HuH-7.5 (cell line): ENCODE results near the gene NUP210.

Experiments used
- DNase-seq: peaks from one replicate; pipeline ENCODE4 v3.0.0; 2011; ENCODE audit warnings: low spot score

NUP210 gene

DNA sequence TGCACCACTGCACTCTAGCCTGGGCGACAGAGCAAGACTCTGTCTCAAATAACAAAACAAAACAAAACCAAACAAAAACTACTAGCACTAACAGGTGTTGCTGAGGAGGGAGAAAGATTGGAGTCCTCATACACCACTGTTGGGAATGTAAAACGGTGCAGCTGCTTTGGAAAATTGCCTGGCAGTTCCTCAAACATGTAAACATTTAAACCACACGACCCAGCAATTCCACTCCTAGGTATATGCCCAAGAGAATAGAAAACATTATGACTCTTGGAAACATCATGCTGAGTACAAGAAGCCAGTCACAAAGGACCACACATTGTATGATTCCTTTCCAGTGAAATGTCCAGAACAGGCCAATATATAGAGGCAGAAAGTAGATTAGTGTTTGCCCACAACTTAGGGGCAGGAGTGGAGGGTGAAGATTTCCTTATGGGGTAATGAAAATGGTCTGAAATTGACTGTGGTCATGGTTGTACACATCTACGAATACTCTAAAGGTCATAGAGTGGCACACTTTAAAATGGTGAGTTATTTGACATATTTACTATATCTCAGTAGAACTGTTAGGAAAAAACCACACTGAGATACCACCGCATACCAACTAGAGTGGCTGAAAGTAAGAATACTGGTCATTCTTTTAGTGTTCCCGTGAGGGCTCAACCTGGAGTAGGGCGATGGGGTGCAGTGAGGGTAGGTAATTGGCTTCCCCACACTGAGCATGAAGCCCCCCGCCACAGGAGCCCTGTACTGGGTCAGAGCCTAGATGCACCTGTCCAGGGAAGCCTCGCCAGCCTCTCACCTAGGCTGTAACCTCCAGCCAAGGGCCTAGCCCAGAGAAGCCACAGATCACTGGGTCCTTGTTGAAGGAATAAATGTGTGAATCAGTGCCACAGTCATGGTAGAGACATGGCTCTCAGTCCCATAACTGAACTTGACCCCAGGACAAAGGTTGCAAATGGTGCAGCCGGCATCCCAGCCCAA, 131.1 kb downstream of the NUP210 start:
- DNase-seq, result no peak

DNA sequence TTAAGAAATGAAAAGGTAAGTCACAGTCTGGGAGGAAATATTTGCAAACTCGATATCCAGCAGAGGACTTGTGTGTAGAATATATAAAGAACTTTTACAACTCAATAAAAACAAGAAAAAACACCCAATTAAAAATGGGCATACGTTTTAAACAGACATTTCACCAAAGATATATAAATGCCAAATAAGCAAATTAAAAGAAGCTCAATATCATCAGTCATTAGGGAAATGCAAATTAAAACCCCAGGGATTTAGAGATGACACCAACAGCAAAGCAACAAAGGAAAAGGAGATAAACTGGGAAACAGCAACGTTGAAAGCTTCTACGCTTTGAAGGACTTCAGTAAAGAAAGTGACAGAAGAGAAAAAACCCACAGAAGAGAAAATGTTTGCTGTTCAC, 132.3 kb downstream of the NUP210 start:
- DNase-seq, result no peak

DNA sequence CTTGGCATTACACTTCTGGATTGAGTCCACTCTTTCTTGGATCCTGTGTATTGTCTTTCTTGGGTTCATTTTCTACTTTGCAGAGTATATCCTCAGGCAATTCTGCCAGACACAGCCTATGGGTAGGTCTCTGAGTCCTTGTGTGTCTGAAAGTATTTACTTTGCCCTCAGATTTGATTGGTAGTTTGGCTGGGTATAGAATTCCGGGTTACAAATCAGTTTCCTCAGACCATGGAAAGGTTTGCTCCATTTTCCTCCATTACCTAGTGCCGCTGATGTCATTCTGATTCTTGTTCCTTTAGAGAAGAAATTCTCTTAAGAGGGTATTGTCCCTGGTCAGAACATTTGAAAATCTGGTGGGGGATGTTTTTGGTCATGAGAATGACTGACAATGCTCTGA, 133.2 kb downstream of the NUP210 start:
- DNase-seq, result no peak

DNA sequence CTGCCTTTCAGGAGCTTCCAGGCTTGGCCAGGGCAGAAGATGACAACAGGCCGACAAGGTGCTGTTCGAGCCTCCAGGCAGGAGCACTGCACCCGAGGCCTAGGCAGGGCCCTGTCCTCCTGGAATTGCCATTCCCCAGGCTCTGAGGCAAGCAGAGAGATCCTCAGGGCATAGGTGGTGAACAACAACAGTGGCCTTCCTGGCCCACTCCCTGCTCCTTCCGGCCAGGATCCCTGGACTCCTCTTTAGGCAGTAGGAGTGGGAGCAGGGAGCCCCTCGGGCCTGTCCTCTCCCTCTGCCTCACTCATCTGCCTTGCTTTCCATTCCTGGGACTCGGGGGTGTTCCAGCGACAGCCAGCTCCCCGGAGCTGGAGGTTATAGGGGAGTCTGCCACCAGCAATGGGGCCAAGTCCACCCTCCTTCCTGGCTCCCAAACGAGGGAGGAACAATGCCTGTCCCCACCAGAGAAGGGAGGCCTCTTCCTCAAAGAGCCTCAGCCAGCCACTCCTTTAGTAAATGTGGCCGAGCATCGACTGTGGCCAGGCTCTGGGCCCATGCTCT, 135.0 kb downstream of the NUP210 start:
- no peak for DNase-seq

DNA sequence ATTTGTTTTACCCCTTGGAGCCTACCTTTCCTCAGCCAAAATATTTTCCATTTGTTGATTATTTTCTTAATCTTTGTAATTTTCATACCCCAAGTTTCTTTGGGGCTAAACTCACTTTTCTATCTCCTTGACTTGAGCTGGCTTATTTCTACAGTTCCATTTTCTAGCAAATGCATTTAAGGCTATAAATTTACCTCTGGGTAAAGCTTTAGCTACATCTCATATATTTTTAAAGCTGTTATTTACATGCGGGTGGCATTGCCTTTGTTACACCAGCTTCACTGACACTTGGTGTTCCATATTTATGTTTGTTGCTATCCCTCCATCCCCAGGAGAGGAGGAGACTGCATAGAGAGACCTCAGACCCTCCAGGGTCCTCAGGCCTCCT, 136.3 kb downstream of the NUP210 start:
- DNase-seq, result no peak

DNA sequence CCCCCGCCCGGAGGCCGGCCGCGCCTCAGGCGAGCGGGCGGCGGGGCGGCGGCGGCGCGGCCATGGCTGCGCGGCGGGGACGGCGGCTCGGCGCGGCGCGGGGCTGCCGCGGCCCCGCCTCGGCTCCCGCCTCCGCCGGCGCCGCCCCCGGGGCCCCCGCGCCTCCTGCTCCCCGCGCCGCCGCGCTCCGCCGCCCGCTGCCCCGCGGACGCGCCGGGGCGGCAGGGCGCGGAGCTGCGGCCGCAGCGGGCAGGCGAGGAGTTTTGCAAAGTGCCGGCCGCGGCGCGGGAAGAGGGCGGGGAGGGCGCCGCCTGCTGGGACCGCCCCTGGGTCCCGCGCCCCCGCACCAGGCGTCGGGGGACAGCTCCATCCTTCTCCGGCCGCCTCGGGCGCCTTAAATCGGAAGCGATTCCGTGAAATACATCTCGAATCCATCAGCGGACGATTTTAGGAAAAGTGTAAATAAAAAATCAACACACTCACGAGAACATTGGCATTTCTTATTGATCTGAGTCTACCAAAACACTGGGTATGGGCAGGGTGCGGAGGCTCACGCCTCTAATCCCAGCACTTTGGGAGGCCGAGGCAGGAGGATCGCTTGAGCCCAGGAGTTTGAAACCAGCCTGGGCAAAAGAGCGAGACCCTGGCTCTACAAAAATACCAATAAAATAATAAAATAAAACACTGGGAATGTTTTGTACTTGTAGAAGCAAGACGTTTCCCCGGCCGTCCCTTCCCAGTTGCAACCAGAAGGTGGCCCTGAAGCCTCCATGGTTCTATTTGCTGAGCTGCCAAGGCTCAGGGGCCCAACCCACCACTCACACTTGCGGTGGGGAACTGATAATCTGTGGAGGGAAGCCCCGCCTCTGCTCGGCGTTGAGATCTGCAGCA, 136.9 kb downstream of the NUP210 start:
- DNase-seq, result peak; percentile 94

DNA sequence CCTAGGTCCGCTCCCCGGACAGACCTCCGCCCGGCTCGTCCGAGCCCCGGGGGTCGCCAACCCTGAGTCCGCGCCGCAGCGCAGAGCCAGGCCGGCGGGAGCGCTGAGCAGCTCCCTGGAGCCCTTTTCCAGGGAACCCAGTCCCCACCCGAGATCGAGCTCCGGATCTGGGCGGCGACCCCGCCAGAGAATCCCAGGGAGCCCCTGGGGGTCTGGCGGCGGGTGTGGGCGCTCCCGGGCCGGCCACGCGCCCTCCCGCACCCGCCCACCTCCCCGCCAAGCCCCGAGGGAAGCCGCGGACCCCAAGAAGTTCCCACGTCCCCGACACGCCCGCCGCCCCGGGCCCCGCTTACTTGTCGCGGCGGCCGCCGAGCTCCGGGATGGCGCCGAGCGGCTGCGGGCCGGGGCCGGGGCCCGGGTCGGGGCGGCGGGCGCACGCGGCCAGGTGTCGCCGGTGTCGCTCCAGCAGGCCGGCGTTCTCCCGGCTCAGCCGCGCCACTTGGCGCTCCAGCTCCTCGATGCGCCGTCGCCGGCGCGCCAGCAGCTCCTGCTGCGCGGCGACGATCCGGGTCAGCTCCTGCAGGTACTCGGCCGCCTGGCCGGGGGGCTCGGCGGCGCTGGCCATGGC, 137.7 kb downstream of the NUP210 start:
- DNase-seq, result peak; percentile 78

DNA sequence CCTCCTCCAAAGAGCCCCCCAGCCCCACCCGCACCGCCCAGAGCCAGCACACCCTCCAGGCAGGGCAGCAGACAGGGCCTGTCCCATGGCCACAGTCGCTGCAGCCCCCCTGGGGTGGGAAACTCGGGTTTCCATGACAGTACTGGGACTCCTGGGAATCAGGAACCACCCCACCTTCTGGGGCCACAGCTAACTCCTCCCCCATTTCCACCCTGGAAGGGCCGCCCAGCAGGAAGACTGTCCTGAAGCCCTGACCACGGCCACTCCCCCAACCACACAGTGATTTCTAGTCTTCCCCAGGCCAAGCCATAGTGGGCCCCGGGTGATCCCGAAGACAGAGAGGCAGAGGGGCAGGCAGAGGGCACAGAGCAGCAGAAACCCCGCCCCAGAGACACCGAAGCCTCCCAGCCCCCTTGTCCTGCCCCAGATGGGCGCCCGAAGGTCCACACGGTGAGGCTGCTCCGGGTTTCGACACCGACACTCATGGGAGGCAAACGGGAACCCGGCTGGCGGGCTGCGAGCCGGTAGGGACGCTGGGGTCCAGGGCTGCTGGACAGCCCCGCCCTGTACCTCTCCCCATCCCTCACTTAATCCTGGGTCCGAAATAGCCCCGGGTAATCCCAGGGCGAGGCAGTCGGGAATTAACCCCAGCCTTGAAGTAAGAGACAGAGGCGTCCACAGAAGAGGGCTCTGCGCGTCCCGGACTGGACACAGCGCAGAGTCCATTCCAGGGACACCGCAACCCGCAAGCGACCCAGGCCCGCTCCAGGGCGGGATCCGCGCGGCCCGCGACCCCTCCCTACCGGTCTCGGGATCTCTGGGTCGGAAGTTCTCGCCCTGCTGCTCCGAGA, 138.4 kb downstream of the NUP210 start:
- DNase-seq, result peak; percentile 97

DNA sequence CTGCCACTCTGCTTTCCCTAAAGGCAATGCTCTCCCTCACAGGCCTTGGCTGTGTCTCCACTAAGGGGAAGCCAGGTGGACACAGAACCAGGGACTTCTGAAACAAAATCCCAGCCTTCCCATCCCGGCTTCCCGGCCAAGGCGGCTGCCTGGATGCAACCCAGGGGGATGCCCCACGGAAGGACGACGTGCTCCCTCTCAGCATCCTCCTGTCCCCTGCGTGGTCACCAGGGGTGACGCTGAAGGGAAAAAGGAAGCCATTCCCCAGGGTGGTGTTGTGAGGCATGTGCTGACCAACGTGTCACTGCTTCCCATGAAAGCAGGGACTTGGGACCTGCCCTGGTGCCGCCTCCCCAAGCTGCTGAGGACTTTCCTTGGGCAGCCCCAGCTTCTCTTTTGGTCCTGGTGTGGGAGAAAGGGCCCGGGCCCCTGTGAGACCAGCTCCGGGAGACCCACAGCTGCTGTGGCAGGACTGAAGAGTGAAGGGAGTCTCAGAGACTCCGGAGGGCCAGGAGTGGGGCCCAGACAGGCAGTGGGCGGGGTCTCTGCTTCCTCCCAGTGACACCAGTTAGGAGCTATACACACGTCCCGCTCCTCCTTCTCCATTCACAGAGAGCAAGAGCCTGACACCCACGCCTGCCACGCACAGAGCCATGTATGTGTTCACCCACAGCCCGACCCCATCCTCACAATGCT, 139.2 kb downstream of the NUP210 start:
- DNase-seq, result peak; percentile 69

DNA sequence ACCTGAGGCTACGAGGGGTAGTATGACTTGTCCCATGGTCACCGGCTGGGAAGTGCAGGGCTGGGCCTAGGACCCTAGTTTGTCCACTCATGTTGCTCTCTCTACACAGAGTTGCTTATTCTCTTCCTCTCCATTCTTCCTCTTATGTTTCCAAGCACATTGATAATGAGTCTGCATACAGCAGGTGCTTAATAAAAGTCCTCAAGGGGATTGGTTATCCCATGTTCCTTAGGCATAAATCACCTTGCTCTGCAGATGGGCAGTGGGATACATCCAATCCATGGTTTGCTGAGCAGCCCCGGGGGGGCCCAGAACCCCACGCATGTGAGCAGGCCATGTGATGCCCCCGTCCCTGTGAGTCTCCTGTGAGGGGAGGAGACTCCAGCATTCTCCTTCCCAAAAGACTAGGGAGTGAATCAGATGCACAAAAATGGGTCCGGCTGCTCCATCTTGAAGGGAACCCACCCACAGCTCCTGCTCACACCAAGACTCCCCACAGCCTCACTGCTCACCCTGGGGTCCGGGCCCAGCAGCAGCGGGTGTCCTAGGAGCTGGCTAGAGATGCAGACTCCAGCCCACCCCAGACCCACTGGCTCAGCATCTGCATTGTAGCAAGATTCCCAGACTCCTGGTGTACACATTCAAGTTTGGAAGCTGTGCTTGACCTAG, 139.9 kb downstream of the NUP210 start:
- no peak for DNase-seq

DNA sequence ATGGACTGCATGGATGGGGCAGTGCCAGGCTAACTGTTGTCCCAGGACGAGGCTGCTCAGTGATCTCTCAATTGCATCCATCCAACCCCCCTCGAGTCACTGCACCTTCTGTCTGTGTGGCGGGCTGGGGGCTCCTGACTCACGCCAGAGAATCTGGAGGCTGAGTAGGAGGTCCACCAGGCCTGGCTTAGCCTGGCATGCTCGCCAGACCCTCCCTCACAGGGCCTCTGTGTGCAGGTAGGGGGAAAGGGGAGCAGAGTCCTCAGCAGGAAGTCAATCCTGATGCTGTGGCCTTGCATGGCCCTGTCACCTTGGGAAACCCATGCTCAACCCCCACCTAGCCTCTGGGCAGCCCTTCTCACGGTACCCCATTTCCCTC, 140.6 kb downstream of the NUP210 start:
- DNase-seq, result no peak

DNA sequence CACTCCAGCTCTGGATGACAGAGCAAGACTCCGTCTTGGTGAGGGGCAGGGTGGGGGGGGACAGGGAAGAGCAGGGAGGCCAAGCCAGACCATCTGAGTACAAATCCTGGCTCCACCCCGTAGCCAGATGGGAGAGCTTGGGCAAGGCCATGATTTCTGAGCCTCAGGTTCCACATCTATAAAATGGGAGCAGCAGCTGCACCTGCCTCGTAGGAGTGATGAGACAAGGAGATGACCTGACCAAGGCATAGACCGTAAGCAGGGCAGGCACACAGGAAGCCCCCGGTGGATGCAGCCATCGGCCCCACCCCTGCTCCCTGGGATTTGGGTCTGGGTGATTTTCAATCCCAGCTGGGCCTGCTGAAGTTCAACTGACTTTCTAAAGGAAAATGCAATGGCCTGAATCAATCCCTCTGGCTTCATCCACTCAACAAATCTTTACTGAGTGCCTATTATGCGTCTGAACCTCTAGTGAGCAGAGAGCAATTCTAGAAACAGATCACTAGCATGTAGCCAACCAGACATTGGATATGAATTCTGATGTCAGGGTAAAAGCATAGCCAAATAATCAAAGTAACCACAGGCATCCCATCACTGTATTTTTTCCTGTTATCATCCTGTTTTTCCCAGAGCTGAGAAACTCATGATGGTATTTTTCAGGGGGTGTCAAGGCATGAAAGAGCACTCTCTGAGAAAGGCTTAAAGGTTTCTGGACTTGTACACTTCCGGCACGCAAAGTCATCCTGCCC, 141.2 kb downstream of the NUP210 start:
- no peak for DNase-seq

DNA sequence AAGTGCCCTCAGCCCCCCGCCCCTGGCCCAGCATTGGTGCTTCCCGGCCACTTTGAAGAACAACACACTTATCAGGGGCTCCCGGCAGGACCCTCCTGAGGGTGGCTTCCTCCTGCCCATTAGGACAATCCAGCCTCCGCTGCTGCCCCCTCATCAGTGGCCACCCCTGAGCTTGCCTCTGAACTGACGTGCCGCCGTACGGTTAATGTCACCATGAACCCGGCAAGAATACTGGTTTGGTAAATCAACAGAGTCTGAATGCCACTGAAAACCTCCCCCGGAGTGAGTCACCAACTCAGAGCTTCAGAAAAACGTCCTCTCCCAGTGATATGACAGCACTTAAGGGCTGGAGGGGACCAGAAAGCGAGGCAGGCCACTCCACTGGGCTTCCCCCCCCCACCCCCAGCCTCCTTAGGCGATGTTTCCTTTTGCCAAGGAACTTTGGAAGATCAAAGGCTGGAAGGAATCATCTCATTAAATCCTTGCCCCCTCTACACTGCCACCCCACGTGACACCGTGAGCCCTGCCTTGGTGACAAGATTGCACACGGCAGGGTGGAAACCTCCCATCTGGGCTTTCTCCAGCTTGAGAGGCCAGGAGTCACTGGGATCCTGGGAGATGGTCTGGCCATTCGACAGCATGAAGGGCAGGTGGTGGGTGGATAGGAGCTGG, 142.1 kb downstream of the NUP210 start:
- DNase-seq, result peak; percentile 59

DNA sequence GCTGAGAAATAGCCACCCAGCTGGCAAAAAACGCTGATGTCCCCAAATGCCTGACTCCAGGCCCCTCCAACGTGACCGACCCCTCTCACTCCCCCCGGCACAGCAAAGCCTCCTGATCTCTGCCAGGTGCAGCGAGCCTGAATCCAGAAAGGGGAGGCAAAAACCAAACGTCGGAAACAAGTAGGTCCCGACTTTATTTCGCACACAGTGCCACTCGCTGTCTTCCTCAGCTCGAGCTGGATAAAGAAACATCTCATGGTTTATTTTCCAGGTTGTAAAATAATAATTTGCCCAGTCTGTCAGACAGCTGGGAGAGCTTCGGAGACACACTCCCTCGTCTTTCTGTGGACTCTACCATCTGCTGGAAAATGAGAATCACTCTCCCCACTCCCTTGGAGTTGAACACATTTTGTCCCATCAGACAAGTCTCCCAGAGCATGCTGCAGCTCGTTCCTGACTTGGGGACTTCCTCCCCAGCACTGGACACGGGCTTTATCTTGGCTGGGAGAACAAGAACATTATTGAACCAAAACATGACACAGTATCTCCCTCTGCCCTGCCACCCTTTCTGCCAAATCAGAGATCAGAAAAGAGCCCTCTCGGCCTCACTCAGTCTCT, 142.8 kb downstream of the NUP210 start:
- no peak for DNase-seq

DNA sequence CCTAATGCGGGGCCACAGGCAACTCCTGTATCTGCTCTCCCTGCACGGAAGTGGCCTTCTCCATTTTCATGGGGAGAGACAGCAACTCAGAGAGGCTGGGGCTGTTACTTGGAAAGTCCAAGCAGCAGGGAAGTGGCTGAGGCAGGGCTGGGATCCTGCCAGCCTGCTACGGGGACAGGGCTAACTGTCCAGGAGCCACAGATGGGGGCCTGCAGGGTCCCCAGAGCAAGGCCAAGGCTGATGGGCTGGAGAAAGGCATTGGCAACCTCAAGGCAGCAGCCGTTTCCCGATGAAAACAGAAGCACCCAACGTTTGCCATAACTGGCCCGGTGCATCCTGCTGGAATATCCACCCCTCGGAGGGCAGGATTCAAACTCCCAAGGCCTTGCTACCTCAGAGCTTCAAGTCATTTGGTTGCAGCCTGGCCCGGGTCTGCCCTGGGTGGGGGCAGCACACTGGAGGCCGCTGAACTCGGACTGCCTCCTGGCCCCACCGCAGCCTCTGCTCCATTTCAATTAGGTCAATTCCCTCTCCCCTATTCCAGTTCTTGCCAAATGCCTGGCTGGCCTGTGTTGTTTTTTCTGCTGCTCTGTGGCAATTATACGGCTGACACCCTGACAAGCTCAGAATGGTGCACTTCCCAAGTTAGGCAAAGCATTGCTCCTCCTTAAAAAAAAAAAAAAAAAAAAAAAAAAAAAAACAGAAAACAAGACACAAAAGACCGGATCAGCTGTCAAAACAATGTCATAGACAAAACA, 143.5 kb downstream of the NUP210 start:
- DNase-seq, result no peak

DNA sequence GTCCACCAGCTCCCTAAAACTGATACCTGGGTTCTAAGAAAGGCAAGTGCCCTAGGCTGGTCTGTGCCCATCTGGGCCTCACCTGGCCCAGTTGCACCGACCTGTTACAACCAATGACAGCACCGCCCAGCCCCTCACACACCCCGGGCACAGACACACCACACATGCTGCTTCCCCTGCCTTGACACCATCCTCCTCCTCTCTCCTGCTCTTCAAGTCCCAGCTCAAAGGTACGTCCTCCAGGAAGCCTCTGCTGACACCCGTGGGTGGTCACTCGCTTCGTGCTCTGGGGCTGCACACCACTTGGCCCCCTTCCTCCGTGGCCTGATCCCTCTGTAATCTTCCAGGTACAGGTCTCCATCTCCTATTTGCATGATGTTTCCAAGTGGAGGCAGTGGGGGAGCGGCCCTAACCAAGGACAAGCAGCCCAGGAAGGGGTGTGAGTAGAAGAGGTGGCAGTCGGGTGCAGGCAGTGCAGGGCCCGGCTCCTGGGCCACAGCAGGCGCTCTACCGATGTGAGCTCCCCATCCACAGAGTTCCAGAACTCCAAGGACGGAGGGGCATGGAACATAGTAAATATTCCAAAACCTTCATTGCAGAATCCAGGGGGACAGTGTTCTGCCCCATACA, 144.6 kb downstream of the NUP210 start:
- DNase-seq, result no peak
